Measurements from ENCODE around the gene MYO1E.
"Not testable (repeated sequence)": the region's sequence is repeated elsewhere in the genome, so short reads cannot be mapped to it uniquely, and the experiment has no call there.

Gene MYO1E

GRCh38 chr15:59405079-59405478, 32.4 kb upstream of the MYO1E start:
- TF ChIP-seq SPI1 (IDR thresholded peaks at IDR 0.05; ENCODE audit: low read depth, low read length) (no peak), PAX5 (IDR thresholded peaks at IDR 0.05; ENCODE audit: insufficient read depth, low read length, severe bottlenecking) (no peak), POLR2A (IDR thresholded peaks at IDR 0.05; ENCODE audit: low read depth, low read length) (no peak), POU2F2 (IDR thresholded peaks at IDR 0.05; ENCODE audit: low read depth, low read length) (no peak)
- DNase-seq (ENCODE audit: insufficient read length, low spot score) (no peak), FAIRE-seq (peak; percentile 40)

GRCh38 chr15:59401824-59402569, 29.3 kb upstream of the MYO1E start:
- FAIRE-seq (peak; percentile 38), DNase-seq (ENCODE audit: insufficient read length, low spot score) (no peak)
- TF ChIP-seq POLR2A (IDR thresholded peaks at IDR 0.05; ENCODE audit: low read depth, low read length) (no peak), SPI1 (IDR thresholded peaks at IDR 0.05; ENCODE audit: low read depth, low read length) (no peak)

- not testable (repeated sequence) for DNase-seq (ENCODE audit: insufficient read length, low spot score)
- peak; percentile 81 for FAIRE-seq
- TF ChIP-seq SPI1 (IDR thresholded peaks at IDR 0.05; ENCODE audit: low read depth, low read length), result 0 out of 2 replicates have a peak, but pooled peaks have one; percentile 9
Measured at GRCh38 chr15:59401051-59401823, 28.6 kb upstream of the MYO1E start.

- no peak for FAIRE-seq
- TF ChIP-seq POLR2A (IDR thresholded peaks at IDR 0.05; ENCODE audit: low read depth, low read length), result peak; percentile 60; the same call in 1 of the 2 replicates
- peak; percentile 51; the same call in 1 of the 2 replicates for TF ChIP-seq POLR2AphosphoS5 (IDR thresholded peaks at IDR 0.05; ENCODE audit: low read depth, low read length)
- TF ChIP-seq SPI1 (IDR thresholded peaks at IDR 0.05; ENCODE audit: low read depth, low read length), result peak; percentile 61
- no peak for TF ChIP-seq PAX5 (IDR thresholded peaks at IDR 0.05; ENCODE audit: insufficient read depth, low read length, severe bottlenecking)
- TF ChIP-seq POU2F2 (IDR thresholded peaks at IDR 0.05; ENCODE audit: low read depth, low read length), result no peak
- TF ChIP-seq TAF1 (IDR thresholded peaks at IDR 0.05; ENCODE audit: low read depth, low read length), result no peak; the same call in 1 of the 2 replicates
- no peak for DNase-seq (ENCODE audit: insufficient read length, low spot score)
Measured at GRCh38 chr15:59400103-59400813, 27.6 kb upstream of the MYO1E start.

- peak; percentile 97 for FAIRE-seq
- TF ChIP-seq POLR2AphosphoS5 (IDR thresholded peaks at IDR 0.05; ENCODE audit: low read depth, low read length), result peak; percentile 61
- TF ChIP-seq POU2F2 (IDR thresholded peaks at IDR 0.05; ENCODE audit: low read depth, low read length), result peak; percentile 81; the same call in 1 of the 2 replicates
- peak; percentile 46 for TF ChIP-seq TAF1 (IDR thresholded peaks at IDR 0.05; ENCODE audit: low read depth, low read length)
- peak; percentile 100 for TF ChIP-seq SPI1 (IDR thresholded peaks at IDR 0.05; ENCODE audit: low read depth, low read length)
- TF ChIP-seq POLR2A (IDR thresholded peaks at IDR 0.05; ENCODE audit: low read depth, low read length), result peak; percentile 55; the same call in 1 of the 2 replicates
- no peak for TF ChIP-seq PAX5 (IDR thresholded peaks at IDR 0.05; ENCODE audit: insufficient read depth, low read length, severe bottlenecking)
- no peak for DNase-seq (ENCODE audit: insufficient read length, low spot score)
Measured at GRCh38 chr15:59399465-59400102, 26.9 kb upstream of the MYO1E start.

- TF ChIP-seq SPI1 (IDR thresholded peaks at IDR 0.05; ENCODE audit: low read depth, low read length), result 0 out of 2 replicates have a peak, but pooled peaks have one; percentile 8
- TF ChIP-seq POLR2AphosphoS5 (IDR thresholded peaks at IDR 0.05; ENCODE audit: low read depth, low read length), result no peak
- peak; percentile 35 for FAIRE-seq
- no peak for DNase-seq (ENCODE audit: insufficient read length, low spot score)
Measured at GRCh38 chr15:59398220-59398619, 25.5 kb upstream of the MYO1E start.

GRCh38 chr15:59396679-59397078, 24.0 kb upstream of the MYO1E start:
- TF ChIP-seq POLR2AphosphoS5 (IDR thresholded peaks at IDR 0.05; ENCODE audit: low read depth, low read length), result no peak
- no peak for TF ChIP-seq SPI1 (IDR thresholded peaks at IDR 0.05; ENCODE audit: low read depth, low read length)
- TF ChIP-seq POLR2A (IDR thresholded peaks at IDR 0.05; ENCODE audit: low read depth, low read length), result no peak
- no peak for TF ChIP-seq POU2F2 (IDR thresholded peaks at IDR 0.05; ENCODE audit: low read depth, low read length)
- no peak for TF ChIP-seq PAX5 (IDR thresholded peaks at IDR 0.05; ENCODE audit: insufficient read depth, low read length, severe bottlenecking)
- no peak for TF ChIP-seq TAF1 (IDR thresholded peaks at IDR 0.05; ENCODE audit: low read depth, low read length)
- DNase-seq (ENCODE audit: insufficient read length, low spot score), result no peak
- FAIRE-seq, result peak; percentile 35

GRCh38 chr15:59396211-59396610, 23.5 kb upstream of the MYO1E start:
- no peak for DNase-seq (ENCODE audit: insufficient read length, low spot score)
- no peak for FAIRE-seq
- TF ChIP-seq POLR2AphosphoS5 (IDR thresholded peaks at IDR 0.05; ENCODE audit: low read depth, low read length) (no peak), PAX5 (IDR thresholded peaks at IDR 0.05; ENCODE audit: insufficient read depth, low read length, severe bottlenecking) (no peak), POU2F2 (IDR thresholded peaks at IDR 0.05; ENCODE audit: low read depth, low read length) (no peak), SPI1 (IDR thresholded peaks at IDR 0.05; ENCODE audit: low read depth, low read length) (no peak), POLR2A (IDR thresholded peaks at IDR 0.05; ENCODE audit: low read depth, low read length) (no peak), TAF1 (IDR thresholded peaks at IDR 0.05; ENCODE audit: low read depth, low read length) (no peak)

- no peak for TF ChIP-seq POU2F2 (IDR thresholded peaks at IDR 0.05; ENCODE audit: low read depth, low read length)
- TF ChIP-seq PAX5 (IDR thresholded peaks at IDR 0.05; ENCODE audit: insufficient read depth, low read length, severe bottlenecking), result no peak
- TF ChIP-seq POLR2AphosphoS5 (IDR thresholded peaks at IDR 0.05; ENCODE audit: low read depth, low read length), result no peak
- no peak for TF ChIP-seq TAF1 (IDR thresholded peaks at IDR 0.05; ENCODE audit: low read depth, low read length)
- no peak for TF ChIP-seq POLR2A (IDR thresholded peaks at IDR 0.05; ENCODE audit: low read depth, low read length)
- no peak for TF ChIP-seq SPI1 (IDR thresholded peaks at IDR 0.05; ENCODE audit: low read depth, low read length)
- FAIRE-seq (peak; percentile 83), DNase-seq (ENCODE audit: insufficient read length, low spot score) (no peak)
Measured at GRCh38 chr15:59394166-59394661, 21.5 kb upstream of the MYO1E start.
